ENCODE results near the gene CBX3. TPM values are rescaled to one million over a fixed set of nuclear protein-coding genes. Genes with fewer than 3 reads are reported as not detected.
"Not testable (repeated sequence)": the region's sequence is repeated elsewhere in the genome, so short reads cannot be mapped to it uniquely, and the experiment has no call there.

CBX3 gene
- polyA plus RNA-seq, 3 donors from 2014 or later, result 86.1 to 121 (median 103) TPM

DNA sequence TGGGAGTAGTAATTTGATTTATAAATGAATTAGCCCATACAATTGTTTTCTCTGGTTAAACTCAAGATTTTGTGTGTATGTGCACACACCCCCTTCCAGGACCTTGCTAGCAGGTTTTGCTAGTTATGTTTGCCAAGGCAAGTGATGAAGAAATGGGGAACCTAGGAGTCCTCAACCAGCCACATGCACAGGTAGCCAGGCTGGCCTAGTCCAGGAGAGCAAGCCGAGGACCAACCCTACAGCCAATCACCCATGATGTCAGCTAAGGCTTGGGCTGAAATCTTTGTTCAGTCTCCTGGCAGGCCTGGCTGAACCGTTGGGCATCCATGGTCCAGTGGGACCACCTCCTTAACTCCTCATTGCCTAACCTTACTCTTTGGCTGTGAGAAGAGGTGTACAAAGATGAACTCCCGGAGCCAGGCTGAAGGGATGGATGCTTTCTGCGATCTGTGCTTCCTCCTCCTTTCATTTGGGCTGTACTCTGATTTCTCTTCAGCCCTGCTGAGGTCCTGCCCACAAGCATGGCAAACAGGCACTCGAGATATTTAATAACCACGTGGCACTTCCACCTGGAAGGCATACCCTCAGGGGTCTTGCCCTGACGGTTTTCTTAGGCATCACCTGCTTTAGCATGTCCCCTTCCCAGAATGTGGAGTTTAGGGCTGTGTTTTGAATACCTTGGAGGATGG, 23.1 kb upstream of the CBX3 start:
- peaks cover 46 to 57% of the 10 kb centered on the region in 2 donors for H3K4me1 Mint-ChIP-seq
- H3K27me3 Mint-ChIP-seq (ENCODE audit: low read depth in 3 of 3), result no peaks in the 10 kb centered on the region
- H3K4me3 Mint-ChIP-seq, result no peak overlapping the region
- H3K27ac Mint-ChIP-seq, result peak overlapping the region in 2 of 6 donors; percentile 36 to 73
- peaks cover 6 to 10% (median 8%) of the 10 kb centered on the region in 3 donors for H3K36me3 Mint-ChIP-seq
- H3K9me3 Mint-ChIP-seq, result no peaks in the 10 kb centered on the region
- DNase-seq, result no peak

DNA sequence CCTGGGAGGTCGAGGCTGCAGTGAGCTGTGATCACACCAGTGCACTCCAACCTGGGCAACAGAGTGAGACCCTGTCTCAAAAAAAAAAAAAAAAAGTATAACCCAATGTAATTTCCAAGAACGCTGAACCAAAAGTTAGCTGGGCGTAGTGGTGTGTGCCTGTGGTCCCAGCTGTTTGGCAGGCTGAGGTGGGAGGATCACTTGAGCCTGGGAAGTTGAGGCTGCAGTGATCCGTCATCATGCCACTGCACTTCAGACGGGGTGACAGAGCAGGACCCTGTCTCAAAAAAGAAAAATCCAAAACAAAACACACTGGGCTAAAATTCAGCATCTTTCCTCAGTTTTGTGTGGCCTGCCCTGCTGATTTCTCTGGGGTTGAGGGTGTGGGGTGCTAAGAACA, 22.1 kb upstream of the CBX3 start:
- DNase-seq, result no peak
- Mint-ChIP-seq H3K9me3 (no peaks in the 10 kb centered on the region), H3K4me3 (peak overlapping the region in 1 of 5 donors; percentile 6), H3K27ac (peak overlapping the region in 3 of 6 donors; percentile 19 to 65 (median 41)), H3K27me3 (ENCODE audit: low read depth in 3 of 3) (no peaks in the 10 kb centered on the region), H3K36me3 (peaks cover 0 to 3% (median under 1%) of the 10 kb centered on the region in 3 donors), H3K4me1 (peaks cover 56 to 67% of the 10 kb centered on the region in 2 donors)

DNA sequence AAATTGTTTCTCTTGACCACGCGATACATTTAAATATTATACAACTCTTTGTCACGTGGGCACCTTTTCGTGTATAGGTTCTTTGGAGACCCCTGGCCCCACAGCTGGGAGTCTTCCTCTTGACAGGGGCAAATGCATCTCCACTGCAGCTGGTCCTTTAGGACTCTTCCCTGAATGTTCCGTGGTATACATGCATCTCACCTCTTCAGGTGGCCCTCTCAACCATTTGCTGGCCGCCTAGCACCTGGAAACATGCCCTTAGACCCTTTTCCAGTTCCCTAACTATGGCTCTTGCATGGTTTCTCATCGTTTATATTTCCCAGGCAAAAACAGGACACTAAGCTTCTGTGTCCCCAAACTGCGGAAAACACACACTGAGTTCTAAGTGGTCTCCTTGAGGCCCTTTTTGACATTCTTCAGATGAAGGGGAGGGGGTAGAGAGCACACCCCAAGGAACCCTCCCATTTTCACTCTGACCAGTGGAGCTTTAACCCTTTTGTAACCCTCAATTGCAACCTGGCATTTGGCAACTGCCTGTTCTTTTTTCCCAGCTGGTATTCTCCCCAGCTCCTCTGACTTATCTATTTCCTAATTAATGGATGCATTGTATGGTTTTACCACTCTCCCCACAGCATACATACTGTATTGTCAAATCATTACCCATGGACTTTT, 21.6 kb upstream of the CBX3 start:
- H3K36me3 Mint-ChIP-seq, result peaks cover 0 to 8% (median 3%) of the 10 kb centered on the region in 3 donors
- no peaks in the 10 kb centered on the region for H3K9me3 Mint-ChIP-seq
- H3K4me1 Mint-ChIP-seq, result peaks cover 61 to 72% of the 10 kb centered on the region in 2 donors
- peak overlapping the region in 1 of 5 donors; percentile 13 for H3K4me3 Mint-ChIP-seq
- H3K27me3 Mint-ChIP-seq (ENCODE audit: low read depth in 3 of 3), result no peaks in the 10 kb centered on the region
- DNase-seq, result no peak
- H3K27ac Mint-ChIP-seq, result peak overlapping the region; percentile 28 to 84 (median 70)

DNA sequence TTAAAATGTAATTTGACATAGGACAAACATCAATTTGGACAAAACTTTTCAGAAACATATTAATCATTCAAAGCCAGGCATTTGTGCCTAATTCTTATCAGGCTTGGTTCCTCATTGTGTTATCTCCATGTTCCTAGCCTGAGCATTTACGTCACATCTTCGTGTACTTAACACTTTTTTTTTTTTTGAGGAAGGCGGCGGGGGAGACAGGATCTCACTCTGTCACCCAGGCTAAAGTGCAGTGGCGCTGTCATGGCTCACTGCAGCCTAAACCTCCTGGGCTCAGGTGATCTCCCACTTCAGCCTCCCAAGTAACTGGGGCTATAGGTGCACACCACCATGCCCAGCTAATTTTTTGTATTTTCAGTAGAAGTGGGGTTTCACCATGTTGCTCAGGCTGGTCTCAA, 20.8 kb upstream of the CBX3 start:
- peak in 2 of 3 donors; percentile 20 to 26 for DNase-seq
- Mint-ChIP-seq H3K9me3 (no peaks in the 10 kb centered on the region), H3K27ac (peak overlapping the region in 5 of 6 donors; percentile 28 to 84 (median 71)), H3K36me3 (peaks cover 3 to 12% (median 5%) of the 10 kb centered on the region in 3 donors), H3K4me3 (peak overlapping the region in 1 of 5 donors; percentile 13), H3K27me3 (ENCODE audit: low read depth in 3 of 3) (no peaks in the 10 kb centered on the region), H3K4me1 (peaks cover 69 to 81% of the 10 kb centered on the region in 2 donors)

DNA sequence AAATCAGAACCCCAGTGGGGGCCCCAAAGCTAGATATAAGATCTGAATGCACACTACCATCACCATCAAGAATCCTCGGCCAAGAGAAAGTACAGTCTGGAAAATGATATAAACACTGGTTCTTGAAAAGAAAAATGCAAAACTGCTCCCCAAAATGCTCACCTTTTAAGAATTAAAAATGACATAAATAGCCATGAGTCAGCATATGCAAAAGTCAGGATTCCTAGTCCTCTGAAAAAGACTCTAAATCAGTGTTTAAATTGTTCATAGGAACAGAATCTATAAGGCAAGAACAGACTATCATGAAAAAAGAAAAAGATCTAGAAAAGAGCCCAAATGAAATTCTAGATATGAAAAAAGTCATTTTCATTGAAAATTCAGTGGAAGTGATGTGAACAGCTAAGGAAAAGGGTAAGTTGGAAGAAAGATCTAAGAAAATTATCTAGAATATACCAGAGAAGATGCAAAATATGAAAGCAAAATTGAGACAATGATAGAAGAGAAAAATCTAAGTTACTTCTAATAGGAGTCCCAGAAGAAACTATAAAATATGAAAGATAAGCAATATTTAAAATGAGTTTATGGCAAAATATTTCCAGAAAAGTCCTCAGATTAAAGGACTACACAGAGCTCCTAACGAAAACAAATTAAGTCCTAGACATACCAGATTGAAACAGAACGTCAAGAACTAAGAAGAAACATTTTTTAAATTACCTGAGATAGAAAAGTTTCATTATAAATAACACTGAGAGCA, 19.9 kb upstream of the CBX3 start:
- Mint-ChIP-seq H3K27me3 (ENCODE audit: low read depth in 3 of 3) (peaks cover 0 to 4% (median 0%) of the 10 kb centered on the region in 3 donors), H3K9me3 (no peaks in the 10 kb centered on the region), H3K27ac (peak overlapping the region; percentile 50 to 91 (median 72)), H3K36me3 (peaks cover 5 to 12% (median 7%) of the 10 kb centered on the region in 3 donors), H3K4me1 (peaks cover 75 to 89% of the 10 kb centered on the region in 2 donors), H3K4me3 (no peak overlapping the region)
- no peak for DNase-seq

DNA sequence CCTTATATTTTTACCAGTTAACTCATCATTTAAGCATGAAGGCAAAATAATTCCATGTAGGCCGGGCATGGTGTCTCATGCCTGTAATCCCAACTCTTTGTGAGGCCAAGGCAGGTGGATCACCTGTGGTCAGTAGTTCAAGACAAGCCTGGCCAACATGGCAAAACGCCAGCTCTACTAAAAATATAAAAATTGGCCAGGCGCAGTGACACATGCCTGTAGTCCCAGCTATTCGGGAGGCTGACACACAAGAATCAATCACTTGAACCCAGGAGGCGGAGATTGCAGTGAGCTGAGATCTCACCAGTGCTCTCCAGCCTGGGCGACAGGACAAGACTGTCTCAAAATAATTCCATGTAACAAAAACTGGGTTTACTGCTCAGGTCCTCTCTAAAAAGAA, 19.3 kb upstream of the CBX3 start:
- Mint-ChIP-seq H3K27me3 (ENCODE audit: low read depth in 3 of 3) (peaks cover 0 to 4% (median 2%) of the 10 kb centered on the region in 3 donors), H3K36me3 (peaks cover 5 to 14% (median 7%) of the 10 kb centered on the region in 3 donors), H3K9me3 (no peaks in the 10 kb centered on the region), H3K4me1 (peaks cover 81 to 93% of the 10 kb centered on the region in 2 donors), H3K27ac (peak overlapping the region in 5 of 6 donors; percentile 24 to 75 (median 50)), H3K4me3 (no peak overlapping the region)
- DNase-seq, result no peak

DNA sequence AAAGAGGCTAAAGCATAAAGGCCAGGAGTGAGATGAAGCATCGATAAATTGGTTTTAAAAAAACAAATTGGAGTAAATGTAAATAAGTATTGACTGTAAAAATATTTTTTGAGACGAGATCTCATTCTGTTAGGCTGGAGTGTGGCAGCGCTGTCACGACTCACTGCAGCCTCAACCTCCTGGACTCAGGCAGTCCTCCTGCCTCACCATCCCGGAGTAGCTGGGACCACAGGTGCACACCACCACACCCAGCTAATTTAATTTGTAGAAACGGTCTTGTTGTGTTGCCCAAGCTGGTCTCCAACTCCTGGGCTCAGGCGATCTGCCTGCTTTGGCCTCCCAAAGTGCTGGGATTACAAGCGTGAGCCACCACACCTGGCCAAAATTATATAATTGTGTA, 18.8 kb upstream of the CBX3 start:
- Mint-ChIP-seq H3K36me3 (peaks cover 5 to 16% (median 7%) of the 10 kb centered on the region in 3 donors), H3K27me3 (ENCODE audit: low read depth in 3 of 3) (peaks cover 0 to 6% (median 2%) of the 10 kb centered on the region in 3 donors), H3K4me3 (no peak overlapping the region), H3K9me3 (no peaks in the 10 kb centered on the region), H3K4me1 (peaks cover 83 to 93% of the 10 kb centered on the region in 2 donors), H3K27ac (peak overlapping the region in 3 of 6 donors; percentile 26 to 75 (median 72))
- DNase-seq, result peak in 1 of 3 donors; percentile 9

DNA sequence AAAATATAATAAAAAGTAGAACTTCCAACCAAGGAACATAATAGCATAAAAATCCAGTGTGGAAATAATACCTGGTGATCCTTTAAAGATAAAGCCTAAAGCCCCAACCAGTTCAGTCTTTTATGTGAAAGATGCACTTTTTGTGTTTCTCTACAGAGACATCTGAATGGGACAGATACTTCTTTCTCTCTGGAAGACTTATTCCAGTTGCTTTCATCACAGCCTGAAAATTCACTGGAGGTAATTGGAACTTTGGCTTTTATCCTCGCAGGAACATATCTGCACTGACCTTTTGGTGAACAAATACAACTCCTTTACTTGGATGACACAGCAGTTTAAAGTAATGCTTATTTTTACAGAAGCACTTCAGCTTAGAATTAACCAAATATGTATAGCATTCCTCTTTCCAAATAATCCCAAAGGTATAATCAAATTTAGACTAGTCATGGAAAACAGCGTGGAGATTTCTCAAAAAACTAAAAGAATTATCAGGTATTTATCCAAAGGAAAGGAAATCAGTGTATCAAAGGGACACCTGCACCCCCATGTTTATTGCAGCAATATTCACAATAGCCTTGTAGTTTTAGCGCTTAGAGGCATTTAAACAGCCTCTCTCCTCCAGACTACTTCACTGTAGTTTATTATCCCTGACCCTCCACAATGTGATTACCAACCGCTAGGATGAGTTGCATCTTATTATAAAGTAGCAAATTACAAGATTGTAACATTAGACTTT, 17.8 kb upstream of the CBX3 start:
- H3K4me3 Mint-ChIP-seq, result no peak overlapping the region
- peak overlapping the region in 5 of 6 donors; percentile 38 to 80 (median 58) for H3K27ac Mint-ChIP-seq
- H3K36me3 Mint-ChIP-seq, result peaks cover 5 to 21% (median 7%) of the 10 kb centered on the region in 3 donors
- DNase-seq, result no peak
- peaks cover 87 to 94% of the 10 kb centered on the region in 2 donors for H3K4me1 Mint-ChIP-seq
- H3K9me3 Mint-ChIP-seq, result no peaks in the 10 kb centered on the region
- H3K27me3 Mint-ChIP-seq (ENCODE audit: low read depth in 3 of 3), result peaks cover 0 to 16% (median 5%) of the 10 kb centered on the region in 3 donors

DNA sequence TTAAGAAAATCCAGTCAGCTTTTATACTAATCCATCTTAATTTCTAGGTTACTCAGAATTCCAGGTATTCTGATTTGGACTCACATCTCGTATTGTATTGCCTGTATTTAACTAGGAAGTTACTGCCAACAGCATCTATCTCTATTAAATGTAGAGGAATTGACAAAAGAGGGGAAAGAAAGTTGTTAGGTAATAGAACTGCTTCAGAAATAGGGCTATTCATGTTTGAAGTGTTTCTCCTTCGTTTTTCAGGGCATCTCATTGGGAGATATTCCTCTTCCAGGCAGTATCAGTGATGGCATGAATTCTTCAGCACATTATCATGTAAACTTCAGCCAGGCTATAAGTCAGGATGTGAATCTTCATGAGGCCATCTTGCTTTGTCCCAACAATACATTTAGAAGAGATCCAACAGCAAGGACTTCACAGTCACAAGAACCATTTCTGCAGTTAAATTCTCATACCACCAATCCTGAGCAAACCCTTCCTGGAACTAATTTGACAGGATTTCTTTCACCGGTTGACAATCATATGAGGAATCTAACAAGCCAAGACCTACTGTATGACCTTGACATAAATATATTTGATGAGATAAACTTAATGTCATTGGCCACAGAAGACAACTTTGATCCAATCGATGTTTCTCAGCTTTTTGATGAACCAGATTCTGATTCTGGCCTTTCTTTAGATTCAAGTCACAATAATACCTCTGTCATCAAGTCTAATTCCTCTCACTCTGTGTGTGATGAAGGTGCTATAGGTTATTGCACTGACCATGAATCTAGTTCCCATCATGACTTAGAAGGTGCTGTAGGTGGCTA, 17.1 kb upstream of the CBX3 start:
- peaks cover 80 to 95% of the 10 kb centered on the region in 2 donors for H3K4me1 Mint-ChIP-seq
- H3K4me3 Mint-ChIP-seq, H3K9me3 Mint-ChIP-seq, DNase-seq: not testable (repeated sequence)
- peaks cover 4 to 23% (median 10%) of the 10 kb centered on the region in 3 donors for H3K27me3 Mint-ChIP-seq (ENCODE audit: low read depth in 3 of 3)
- H3K36me3 Mint-ChIP-seq, result peaks cover 5 to 25% (median 10%) of the 10 kb centered on the region in 3 donors
- H3K27ac Mint-ChIP-seq, result peak overlapping the region; percentile 31 to 89 (median 74)

DNA sequence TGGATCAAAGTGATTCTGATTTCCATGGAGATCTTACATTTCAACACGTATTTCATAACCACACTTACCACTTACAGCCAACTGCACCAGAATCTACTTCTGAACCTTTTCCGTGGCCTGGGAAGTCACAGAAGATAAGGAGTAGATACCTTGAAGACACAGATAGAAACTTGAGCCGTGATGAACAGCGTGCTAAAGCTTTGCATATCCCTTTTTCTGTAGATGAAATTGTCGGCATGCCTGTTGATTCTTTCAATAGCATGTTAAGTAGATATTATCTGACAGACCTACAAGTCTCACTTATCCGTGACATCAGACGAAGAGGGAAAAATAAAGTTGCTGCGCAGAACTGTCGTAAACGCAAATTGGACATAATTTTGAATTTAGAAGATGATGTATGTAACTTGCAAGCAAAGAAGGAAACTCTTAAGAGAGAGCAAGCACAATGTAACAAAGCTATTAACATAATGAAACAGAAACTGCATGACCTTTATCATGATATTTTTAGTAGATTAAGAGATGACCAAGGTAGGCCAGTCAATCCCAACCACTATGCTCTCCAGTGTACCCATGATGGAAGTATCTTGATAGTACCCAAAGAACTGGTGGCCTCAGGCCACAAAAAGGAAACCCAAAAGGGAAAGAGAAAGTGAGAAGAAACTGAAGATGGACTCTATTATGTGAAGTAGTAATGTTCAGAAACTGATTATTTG, 16.3 kb upstream of the CBX3 start:
- Mint-ChIP-seq H3K4me1 (peaks cover 74 to 95% of the 10 kb centered on the region in 2 donors), H3K9me3 (no peaks in the 10 kb centered on the region), H3K4me3 (peak overlapping the region in 2 of 5 donors; percentile 14 to 15), H3K36me3 (peaks cover 5 to 31% (median 17%) of the 10 kb centered on the region in 3 donors), H3K27ac (peak overlapping the region; percentile 66 to 89 (median 81)), H3K27me3 (ENCODE audit: low read depth in 3 of 3) (peaks cover 4 to 25% (median 12%) of the 10 kb centered on the region in 3 donors)
- peak in 2 of 3 donors; percentile 34 to 41 for DNase-seq

DNA sequence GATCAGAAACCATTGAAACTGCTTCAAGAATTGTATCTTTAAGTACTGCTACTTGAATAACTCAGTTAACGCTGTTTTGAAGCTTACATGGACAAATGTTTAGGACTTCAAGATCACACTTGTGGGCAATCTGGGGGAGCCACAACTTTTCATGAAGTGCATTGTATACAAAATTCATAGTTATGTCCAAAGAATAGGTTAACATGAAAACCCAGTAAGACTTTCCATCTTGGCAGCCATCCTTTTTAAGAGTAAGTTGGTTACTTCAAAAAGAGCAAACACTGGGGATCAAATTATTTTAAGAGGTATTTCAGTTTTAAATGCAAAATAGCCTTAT, 15.7 kb upstream of the CBX3 start:
- Mint-ChIP-seq H3K9me3 (no peaks in the 10 kb centered on the region), H3K27me3 (ENCODE audit: low read depth in 3 of 3) (peaks cover 4 to 28% (median 15%) of the 10 kb centered on the region in 3 donors), H3K4me3 (peak overlapping the region in 1 of 5 donors; percentile 15), H3K4me1 (peaks cover 74 to 95% of the 10 kb centered on the region in 2 donors), H3K27ac (peak overlapping the region; percentile 66 to 89 (median 81)), H3K36me3 (peaks cover 7 to 36% (median 22%) of the 10 kb centered on the region in 3 donors)
- peak in 1 of 3 donors; percentile 10 for DNase-seq

Data from immature natural killer cell (primary cell).